HG03575 (cell line): ENCODE results near the gene TCF12.

Experiments used
- ATAC-seq: cut with Tn5 transposase; IDR thresholded peaks from one replicate; pipeline ENCODE4 v1.9.1; 2021; ENCODE audit not compliant: unreplicated experiment, insufficient number of reproducible peaks, low FRiP score; ENCODE audit errors: extremely low read depth

Gene TCF12

DNA sequence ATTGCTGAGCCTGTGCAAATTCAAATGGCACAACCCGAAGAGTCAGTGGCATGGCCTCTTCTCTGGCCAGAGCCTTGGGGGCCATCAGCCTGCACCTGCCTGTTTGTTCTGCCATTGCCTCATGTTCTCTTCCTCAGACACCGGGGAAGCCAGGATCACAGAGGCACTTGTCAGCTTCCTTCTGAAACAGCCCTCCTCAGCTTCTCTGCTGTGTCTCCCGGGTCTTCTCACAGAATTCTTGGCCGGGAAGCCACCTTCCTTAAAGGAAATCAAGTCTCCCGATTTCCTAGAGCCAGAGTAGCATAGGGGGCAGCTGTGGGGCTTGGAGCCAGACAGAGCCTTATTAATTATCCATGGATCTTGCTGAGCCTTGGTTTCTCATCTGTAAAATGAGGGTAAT lies 410.5 kb downstream of the TCF12 start:
- no peak for ATAC-seq

DNA sequence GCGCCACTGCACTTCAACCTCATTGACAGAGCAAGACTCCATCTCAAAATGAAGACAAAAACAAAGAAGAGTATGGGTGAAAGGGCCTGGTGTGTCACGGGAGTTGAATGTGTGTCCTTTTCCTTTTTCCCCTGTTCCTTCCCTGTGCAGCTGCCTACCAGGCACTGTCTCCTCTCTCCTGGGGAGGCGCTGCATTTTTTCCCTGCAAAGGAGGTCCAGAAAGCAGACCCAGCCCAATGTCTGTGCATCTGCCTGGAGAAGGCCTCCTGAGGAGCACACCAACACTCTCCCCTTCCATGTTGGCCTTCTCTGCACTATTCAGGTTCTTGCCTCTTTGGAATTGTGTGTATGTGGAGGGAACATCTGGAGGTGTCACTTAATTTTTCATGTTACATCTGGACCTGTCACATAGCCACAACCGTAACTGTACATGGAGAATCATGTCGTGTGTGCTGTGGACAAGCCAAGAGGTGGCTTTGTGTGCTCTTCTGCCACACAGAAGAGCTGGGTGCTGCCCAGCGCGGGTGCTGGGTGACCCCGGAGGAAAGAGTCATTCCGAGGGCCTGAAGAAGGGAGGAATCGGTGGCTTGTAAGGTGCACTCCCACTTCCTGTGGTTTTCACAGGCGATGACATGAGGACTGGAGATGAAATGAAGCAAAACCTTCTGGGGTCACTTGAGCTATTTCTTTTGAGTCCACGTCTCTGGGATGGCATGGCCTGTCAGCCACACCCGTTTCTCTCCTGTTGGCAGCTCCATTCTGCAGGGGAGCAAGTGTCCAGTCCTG lies 411.3 kb downstream of the TCF12 start:
- ATAC-seq: no peak

DNA sequence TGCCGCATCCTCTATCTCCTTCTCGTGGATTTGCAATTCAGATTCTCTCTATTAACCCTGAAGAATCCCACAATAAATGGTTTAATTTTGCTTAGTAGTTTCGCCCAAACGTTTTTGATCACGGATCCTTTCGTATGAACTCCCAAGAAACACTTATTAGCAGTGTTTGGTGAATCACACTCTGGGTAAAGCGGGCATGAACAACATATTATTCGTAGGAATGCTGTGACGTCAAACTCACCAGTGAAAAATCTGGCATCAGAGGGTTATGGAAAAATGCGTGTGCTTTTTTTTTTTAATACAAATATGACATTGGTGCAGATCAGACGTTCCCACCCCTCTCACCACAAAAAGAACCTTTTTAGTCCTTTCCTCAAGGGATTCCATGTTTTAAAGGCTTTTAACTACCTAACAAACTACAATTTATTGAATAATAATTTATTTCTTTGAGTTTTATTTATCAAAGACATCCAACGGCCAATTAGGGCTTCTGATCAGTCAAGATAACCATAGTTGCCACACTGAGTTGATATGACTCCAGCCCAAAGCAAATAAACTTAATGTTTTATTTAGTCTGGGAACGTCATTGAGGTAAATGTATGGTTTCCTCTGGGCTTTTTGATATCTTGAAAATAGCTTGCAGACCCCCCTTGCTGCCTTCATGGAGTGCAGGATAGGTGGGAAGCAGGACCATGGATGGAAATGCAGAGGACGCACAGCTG lies 412.3 kb downstream of the TCF12 start:
- no peak for ATAC-seq

DNA sequence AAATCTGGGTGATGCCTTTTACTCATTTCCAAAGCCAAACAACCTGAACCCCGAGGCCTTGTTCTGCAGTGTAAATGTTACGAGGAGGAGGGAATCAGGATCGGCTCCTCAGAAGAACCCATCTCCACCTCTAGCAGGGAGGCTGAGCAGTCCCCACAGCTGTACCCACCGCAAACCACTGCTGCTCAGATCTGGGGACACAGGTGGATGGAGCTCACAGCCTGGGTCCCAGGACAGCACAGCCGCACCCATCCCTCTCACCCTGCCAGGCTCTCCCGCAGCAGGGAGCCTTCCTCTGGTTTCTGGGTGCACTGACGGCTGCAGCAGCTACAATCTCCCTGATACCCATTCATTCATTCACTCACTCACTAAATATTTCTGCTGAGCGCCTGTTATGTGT lies 413.9 kb downstream of the TCF12 start:
- no peak for ATAC-seq

DNA sequence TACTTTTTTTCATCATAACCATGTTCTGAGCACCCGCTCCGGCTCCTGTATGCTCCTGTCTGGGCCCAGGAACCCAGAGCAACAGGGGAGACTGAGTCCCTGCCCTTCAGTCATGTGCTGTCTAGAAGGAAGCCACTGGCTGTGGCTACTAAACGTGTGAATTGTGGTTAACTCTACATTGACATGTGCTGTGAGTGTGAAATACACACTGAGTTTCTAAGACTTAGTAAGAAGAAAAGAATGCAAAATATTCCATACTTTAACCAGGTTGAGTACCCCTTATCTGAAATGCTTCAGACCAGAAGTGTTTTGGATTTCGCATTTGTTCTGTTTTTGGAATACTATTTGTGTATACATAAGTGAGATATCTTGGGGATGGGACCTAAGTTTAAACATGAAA lies 415.0 kb downstream of the TCF12 start:
- no peak for ATAC-seq

DNA sequence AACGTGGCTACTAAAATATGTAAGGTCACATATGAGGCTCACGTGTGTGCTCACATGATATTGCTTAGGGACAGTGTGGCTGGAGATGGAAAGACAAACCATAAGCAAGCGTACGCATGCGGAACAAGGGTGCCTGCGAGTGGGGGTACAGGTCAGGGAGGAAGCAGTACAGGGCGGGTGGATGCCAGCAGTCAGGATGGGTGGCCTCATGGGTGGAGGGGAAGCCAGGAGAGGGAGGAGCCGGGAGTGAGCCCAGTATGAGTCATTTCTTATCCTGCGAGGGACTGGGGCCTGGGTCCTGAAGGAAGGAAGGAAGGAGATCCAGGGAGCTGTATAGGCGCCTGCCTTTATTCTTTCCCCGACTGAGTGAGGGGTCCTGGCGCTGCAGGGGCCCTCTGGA lies 415.8 kb downstream of the TCF12 start:
- no peak for ATAC-seq

DNA sequence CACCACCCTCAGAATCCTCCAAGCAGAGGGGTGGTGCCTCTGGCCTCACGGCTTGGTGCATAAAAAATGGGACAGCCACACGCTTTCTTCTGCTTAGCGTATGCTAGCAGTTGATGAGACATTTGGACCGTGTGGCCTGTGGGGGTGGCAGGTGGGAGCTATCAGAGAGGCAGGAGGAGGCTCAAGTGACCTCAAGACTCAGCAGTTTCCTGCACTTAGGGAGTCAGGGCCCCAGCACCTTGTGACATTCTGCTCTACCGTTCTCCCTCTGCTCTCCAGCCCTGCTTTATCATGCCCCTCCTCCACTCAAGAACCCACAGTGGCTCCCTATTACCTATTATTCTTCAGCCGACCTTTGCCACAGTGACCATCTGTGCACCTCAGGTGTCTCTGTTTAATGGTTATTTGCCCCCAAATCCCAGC lies 416.9 kb downstream of the TCF12 start:
- ATAC-seq: no peak

DNA sequence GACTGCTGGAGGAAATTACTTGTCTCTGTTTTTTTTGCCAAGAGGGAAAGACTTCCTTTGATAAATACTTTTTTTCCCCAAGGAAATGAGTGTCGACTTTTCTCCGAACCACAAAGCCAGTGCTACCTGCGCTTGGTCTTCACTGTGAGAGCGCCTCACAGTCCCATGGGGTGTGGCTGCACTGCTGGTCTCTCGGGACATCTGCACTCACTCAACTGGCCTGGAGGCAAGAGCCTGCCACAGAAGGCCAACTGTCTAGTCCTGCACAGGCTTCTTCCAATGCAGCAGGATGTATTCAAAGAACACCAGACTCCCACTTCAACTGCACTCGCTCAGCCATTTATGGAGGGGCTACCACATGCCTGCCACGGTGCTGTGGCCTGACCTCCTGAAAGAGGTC lies 417.3 kb downstream of the TCF12 start:
- no peak for ATAC-seq

DNA sequence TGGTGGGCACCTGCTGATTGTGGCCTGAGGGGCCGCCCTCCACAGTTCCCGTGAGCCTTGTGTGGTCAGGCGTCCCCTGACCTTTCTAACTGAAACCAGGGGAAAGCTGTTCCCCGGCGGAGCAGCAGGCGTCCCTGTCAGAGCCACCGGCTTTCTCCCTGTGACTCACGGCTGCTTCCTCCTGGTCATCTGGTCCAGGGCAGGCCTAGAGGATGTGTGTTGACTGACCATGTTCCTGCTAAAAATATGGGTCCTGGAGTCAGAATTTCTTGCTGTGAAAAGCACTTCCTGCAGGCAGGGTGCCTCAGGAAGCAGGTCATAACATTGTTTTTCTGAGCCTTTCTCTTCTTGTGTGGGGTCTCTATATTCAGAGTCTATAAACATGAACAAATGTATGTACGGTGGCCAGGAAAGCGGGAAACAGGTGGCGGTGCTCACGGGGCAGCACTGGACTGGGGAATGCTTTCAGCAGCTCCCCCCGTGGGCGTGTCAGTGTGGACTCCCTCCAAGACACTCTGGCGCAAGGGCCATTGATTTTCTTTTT lies 419.5 kb downstream of the TCF12 start:
- ATAC-seq: no peak

DNA sequence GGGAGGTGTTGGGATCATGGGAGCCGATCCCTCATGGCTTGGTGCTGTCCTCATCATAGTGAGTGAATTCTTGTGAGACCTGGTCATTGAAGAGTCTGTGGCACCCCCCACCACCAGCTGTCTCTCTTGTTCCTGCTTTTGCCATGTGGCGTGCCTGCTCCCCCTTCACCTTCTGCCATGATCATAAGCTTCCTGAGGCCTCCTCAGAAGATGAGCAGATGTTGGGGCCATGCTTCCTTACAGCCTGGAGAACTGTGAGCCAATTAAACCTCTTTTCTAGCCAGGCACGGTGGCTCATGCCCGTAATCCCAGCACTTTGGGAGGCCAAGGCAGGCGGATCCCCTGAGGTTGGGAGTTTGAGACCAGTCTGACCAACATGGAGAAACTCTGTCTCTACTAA lies 420.9 kb downstream of the TCF12 start:
- ATAC-seq: no peak
